ENCODE results near the gene TTC22.

Gene TTC22

GRCh38 chr1:54757833-54758232 lies 43.3 kb downstream of the TTC22 start:
- H3K27me3 ChIP-seq (ENCODE audit: insufficient read depth, poor library complexity, severe bottlenecking), result no peaks in the 10 kb centered on the region

GRCh38 chr1:54754486-54755285 lies 46.4 kb downstream of the TTC22 start:
- H3K4me1 ChIP-seq (ENCODE audit: insufficient read depth, poor library complexity, severe bottlenecking), result no peaks in the 10 kb centered on the region
- no peak overlapping the region for H3K4me3 ChIP-seq (ENCODE audit: severe bottlenecking)
- H3K27me3 ChIP-seq (ENCODE audit: insufficient read depth, poor library complexity, severe bottlenecking), result no peaks in the 10 kb centered on the region
- TF ChIP-seq CTCF (IDR thresholded peaks at IDR 0.05; ENCODE audit: poor library complexity, severe bottlenecking), result no peak
- H3K36me3 ChIP-seq (ENCODE audit: low read depth), result 0 out of 2 replicates have a peak, but pooled peaks cover 5% of the 10 kb centered on the region
- H3K9me3 ChIP-seq (ENCODE audit: severe bottlenecking), result no peaks in the 10 kb centered on the region
- DNase-seq (ENCODE audit: low spot score) (no peak), ATAC-seq (ENCODE audit: low read depth) (no peak)
- no peak overlapping the region for H3K27ac ChIP-seq (ENCODE audit: poor library complexity, severe bottlenecking)

More at GRCh38 chr1:54757833-54758232, 43.3 kb downstream of the TTC22 start:
- TF ChIP-seq CTCF (IDR thresholded peaks at IDR 0.05; ENCODE audit: poor library complexity, severe bottlenecking), result no peak
- H3K27ac ChIP-seq (ENCODE audit: poor library complexity, severe bottlenecking), result no peak overlapping the region
- H3K4me1 ChIP-seq (ENCODE audit: insufficient read depth, poor library complexity, severe bottlenecking), result no peaks in the 10 kb centered on the region
- DNase-seq (ENCODE audit: low spot score) (no peak), ATAC-seq (ENCODE audit: low read depth) (no peak)
- no peaks in the 10 kb centered on the region for H3K9me3 ChIP-seq (ENCODE audit: severe bottlenecking)
- H3K36me3 ChIP-seq (ENCODE audit: low read depth), result 0 out of 2 replicates have a peak, but pooled peaks cover 5% of the 10 kb centered on the region
- H3K4me3 ChIP-seq (ENCODE audit: severe bottlenecking), result no peak overlapping the region

GRCh38 chr1:54754045-54754444 lies 47.1 kb downstream of the TTC22 start:
- DNase-seq (ENCODE audit: low spot score) (no peak), ATAC-seq (ENCODE audit: low read depth) (no peak)
- Histone ChIP-seq H3K27me3 (ENCODE audit: insufficient read depth, poor library complexity, severe bottlenecking) (no peaks in the 10 kb centered on the region), H3K27ac (ENCODE audit: poor library complexity, severe bottlenecking) (no peak overlapping the region), H3K36me3 (ENCODE audit: low read depth) (0 out of 2 replicates have a peak, but pooled peaks cover 5% of the 10 kb centered on the region), H3K9me3 (ENCODE audit: severe bottlenecking) (no peaks in the 10 kb centered on the region), H3K4me1 (ENCODE audit: insufficient read depth, poor library complexity, severe bottlenecking) (no peaks in the 10 kb centered on the region), H3K4me3 (ENCODE audit: severe bottlenecking) (no peak overlapping the region)
- no peak for TF ChIP-seq CTCF (IDR thresholded peaks at IDR 0.05; ENCODE audit: poor library complexity, severe bottlenecking)

- H3K36me3 ChIP-seq (ENCODE audit: low read depth), result no peaks in the 10 kb centered on the region
- H3K27ac ChIP-seq (ENCODE audit: poor library complexity, severe bottlenecking), result no peak overlapping the region
- H3K27me3 ChIP-seq (ENCODE audit: insufficient read depth, poor library complexity, severe bottlenecking), result no peaks in the 10 kb centered on the region
- ATAC-seq (ENCODE audit: low read depth) (no peak), DNase-seq (ENCODE audit: low spot score) (no peak)
- no peak overlapping the region for H3K4me3 ChIP-seq (ENCODE audit: severe bottlenecking)
- TF ChIP-seq CTCF (IDR thresholded peaks at IDR 0.05; ENCODE audit: poor library complexity, severe bottlenecking), result no peak
- no peaks in the 10 kb centered on the region for H3K9me3 ChIP-seq (ENCODE audit: severe bottlenecking)
- no peaks in the 10 kb centered on the region for H3K4me1 ChIP-seq (ENCODE audit: insufficient read depth, poor library complexity, severe bottlenecking)
Measured at GRCh38 chr1:54751426-54751825, 49.7 kb downstream of the TTC22 start.

- no peaks in the 10 kb centered on the region for H3K4me1 ChIP-seq (ENCODE audit: insufficient read depth, poor library complexity, severe bottlenecking)
- H3K4me3 ChIP-seq (ENCODE audit: severe bottlenecking), result no peak overlapping the region
- no peak for ATAC-seq (ENCODE audit: low read depth)
- H3K9me3 ChIP-seq (ENCODE audit: severe bottlenecking), result no peaks in the 10 kb centered on the region
- no peaks in the 10 kb centered on the region for H3K36me3 ChIP-seq (ENCODE audit: low read depth)
- DNase-seq (ENCODE audit: low spot score), result no peak
- no peaks in the 10 kb centered on the region for H3K27me3 ChIP-seq (ENCODE audit: insufficient read depth, poor library complexity, severe bottlenecking)
- H3K27ac ChIP-seq (ENCODE audit: poor library complexity, severe bottlenecking), result no peak overlapping the region
- TF ChIP-seq CTCF (IDR thresholded peaks at IDR 0.05; ENCODE audit: poor library complexity, severe bottlenecking), result no peak
Measured at GRCh38 chr1:54750596-54750995, 50.5 kb downstream of the TTC22 start.
